Mucosa of descending colon (tissue), 3 donors: ENCODE data around the gene PHLPP2. TPM values are rescaled to one million over a fixed set of nuclear protein-coding genes. Genes with fewer than 3 reads are reported as not detected.

Experiments used
- ATAC-seq: fragments of 200-7000 bp; cut with Tn5 transposase; one replicate; pipeline ENCODE4 v1.9.1; 2020; ENCODE audit warnings: mild to moderate bottlenecking, moderate library complexity
- DNase-seq, 3 donors: peaks; one replicate each; pipeline ENCODE4 v3.0.0-alpha.2; 2020
- H3K36me3 ChIP-seq: fragments of 200-600 bp; one replicate; pipeline ENCODE4 v1.8.0; 2021; ENCODE audit warnings: low read depth, mild to moderate bottlenecking
- H3K4me1 ChIP-seq: fragments of 200-600 bp; one replicate; pipeline ENCODE4 v1.8.0; 2021; ENCODE audit warnings: low read depth, mild to moderate bottlenecking
- H3K4me3 ChIP-seq: fragments of 200-600 bp; one replicate; pipeline ENCODE4 v1.8.0; 2021; ENCODE audit warnings: mild to moderate bottlenecking
- H3K9me3 ChIP-seq: fragments of 200-600 bp; one replicate; pipeline ENCODE4 v1.8.0; 2021; ENCODE audit warnings: mild to moderate bottlenecking
- intact Hi-C, 2 donors: fragments of 100-400 bp; cut with DNase I in 1 of 2; cut with micrococcal nuclease in 1 of 2; formaldehyde crosslinking; loops; one replicate each; pipeline versions ENCODE4 v1.11.0 to v1.11.1; 2022; cut with DNase I, micrococcal nuclease
- total RNA-seq, 3 donors: library from RNA; stranded (reverse); fragmentation: NEBNext Ultra II Directional in 2 of 3; extraction: Animal tissue kit (Norgen Biotek cat#: 25700) in 2 of 3; gene quantifications; one replicate each; pipeline versions ENCODE4 v1.2.1 to v1.2.4, GENCODE V29; 2021 to 2023
- TF ChIP-seq, protein P1 (sequence below): fragments of 200-600 bp; IDR thresholded peaks from one replicate; pipeline ENCODE4 v1.8.0; 2022; ENCODE audit warnings: antibody characterized with exemption, mild to moderate bottlenecking
- donor health status: DM: no; HTN: no; CAD: no; lungs with moderate emphysema.
- donor health status: DM: no; HTN: no; CAD: no.
- donor health status: DM: no; HTN: yes; CAD: no.

PHLPP2 gene
- total RNA-seq, 3 donors from 2014 or later, result 42.0 to 85.5 (median 54.7) TPM

GRCh38 chr16:71761097-71761496 is 36.6 kb upstream of the PHLPP2 start:
- H3K4me1 ChIP-seq, result no peaks in the 10 kb centered on the region
- H3K4me3 ChIP-seq, result no peak overlapping the region
- DNase-seq, result no peak
- peaks cover 7% of the 10 kb centered on the region for H3K36me3 ChIP-seq
- ATAC-seq, result no peak
- TF ChIP-seq, protein P1, sequence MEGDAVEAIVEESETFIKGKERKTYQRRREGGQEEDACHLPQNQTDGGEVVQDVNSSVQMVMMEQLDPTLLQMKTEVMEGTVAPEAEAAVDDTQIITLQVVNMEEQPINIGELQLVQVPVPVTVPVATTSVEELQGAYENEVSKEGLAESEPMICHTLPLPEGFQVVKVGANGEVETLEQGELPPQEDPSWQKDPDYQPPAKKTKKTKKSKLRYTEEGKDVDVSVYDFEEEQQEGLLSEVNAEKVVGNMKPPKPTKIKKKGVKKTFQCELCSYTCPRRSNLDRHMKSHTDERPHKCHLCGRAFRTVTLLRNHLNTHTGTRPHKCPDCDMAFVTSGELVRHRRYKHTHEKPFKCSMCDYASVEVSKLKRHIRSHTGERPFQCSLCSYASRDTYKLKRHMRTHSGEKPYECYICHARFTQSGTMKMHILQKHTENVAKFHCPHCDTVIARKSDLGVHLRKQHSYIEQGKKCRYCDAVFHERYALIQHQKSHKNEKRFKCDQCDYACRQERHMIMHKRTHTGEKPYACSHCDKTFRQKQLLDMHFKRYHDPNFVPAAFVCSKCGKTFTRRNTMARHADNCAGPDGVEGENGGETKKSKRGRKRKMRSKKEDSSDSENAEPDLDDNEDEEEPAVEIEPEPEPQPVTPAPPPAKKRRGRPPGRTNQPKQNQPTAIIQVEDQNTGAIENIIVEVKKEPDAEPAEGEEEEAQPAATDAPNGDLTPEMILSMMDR, result no peak
- no peaks in the 10 kb centered on the region for H3K9me3 ChIP-seq
- intact Hi-C loops, result no loop called here

- DNase-seq, result no peak
- intact Hi-C loops, result no loop called here
- H3K4me1 ChIP-seq, result no peaks in the 10 kb centered on the region
- peaks cover 7% of the 10 kb centered on the region for H3K36me3 ChIP-seq
- no peak for ATAC-seq
- TF ChIP-seq, protein P1, result no peak
- no peak overlapping the region for H3K4me3 ChIP-seq
- no peaks in the 10 kb centered on the region for H3K9me3 ChIP-seq
Measured at GRCh38 chr16:71758293-71758760, 33.8 kb upstream of the PHLPP2 start.

DNA sequence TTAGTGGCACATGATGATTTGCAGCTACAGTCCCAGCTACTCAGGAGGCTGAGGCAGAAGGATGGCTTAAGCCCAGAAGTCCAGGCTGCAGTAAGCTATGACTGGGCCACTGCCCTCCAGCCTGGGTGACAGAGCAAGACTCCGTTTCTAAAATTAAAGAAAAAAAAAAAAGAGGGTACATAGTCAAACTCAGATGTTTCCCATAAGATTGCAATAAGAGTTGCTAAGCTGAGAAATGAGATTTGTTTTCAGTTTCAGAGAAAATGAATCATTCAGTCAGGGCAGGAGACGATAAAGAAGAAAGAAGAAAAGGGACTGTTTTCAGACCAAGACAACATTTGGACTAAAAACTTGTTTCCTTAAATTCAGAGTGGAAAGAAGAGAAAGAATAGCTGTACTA is 30.2 kb upstream of the PHLPP2 start:
- H3K36me3 ChIP-seq, result peaks cover 7% of the 10 kb centered on the region
- TF ChIP-seq, protein P1, result no peak
- ATAC-seq, result no peak
- no peaks in the 10 kb centered on the region for H3K9me3 ChIP-seq
- no peak for DNase-seq
- no peak overlapping the region for H3K4me3 ChIP-seq
- intact Hi-C loops, result no loop called here
- no peaks in the 10 kb centered on the region for H3K4me1 ChIP-seq

DNA sequence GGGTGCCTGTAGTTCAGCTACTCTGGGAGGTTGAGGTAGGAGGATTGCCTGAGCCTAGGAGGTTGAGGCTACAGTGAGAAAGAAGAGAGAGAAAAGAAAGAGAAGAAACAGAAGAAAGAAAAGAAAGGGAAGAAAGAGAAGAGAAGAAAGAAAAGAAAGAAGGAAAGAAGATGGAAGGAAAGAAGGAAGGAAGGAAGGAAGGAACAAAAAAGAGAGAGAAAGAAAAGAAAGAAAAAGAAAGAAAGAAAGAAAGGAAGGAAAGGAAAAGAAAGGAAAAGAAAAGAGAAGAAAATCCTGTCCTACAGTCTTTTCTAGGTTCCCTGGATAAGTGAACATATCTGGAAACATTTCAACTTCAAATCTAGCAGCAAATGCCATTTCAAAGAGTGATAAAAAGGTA is 29.6 kb upstream of the PHLPP2 start:
- DNase-seq, result no peak
- H3K9me3 ChIP-seq, result no peaks in the 10 kb centered on the region
- no peak for ATAC-seq
- no peak overlapping the region for H3K4me3 ChIP-seq
- TF ChIP-seq, protein P1, result no peak
- intact Hi-C loops, result no loop called here
- H3K4me1 ChIP-seq, result no peaks in the 10 kb centered on the region
- H3K36me3 ChIP-seq, result peaks cover 7% of the 10 kb centered on the region

DNA sequence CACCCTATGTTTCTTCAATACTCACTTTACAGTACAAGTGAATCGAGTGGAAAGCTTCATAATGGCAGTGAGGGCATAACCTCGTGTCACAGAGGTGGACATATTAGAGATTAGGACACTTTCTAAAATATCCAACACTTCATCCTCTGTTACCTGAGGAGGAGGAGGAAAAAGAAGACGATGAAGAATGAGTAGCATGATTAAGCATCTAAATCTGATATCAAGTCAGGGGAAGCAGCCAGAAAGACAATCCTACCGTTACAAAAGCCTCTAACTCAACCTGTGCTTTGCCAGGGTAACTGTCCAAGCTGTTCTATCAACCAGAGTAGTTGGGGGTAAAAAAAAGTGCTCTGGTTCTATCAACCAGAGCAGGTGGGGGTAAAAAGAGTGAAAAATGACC is 23.7 kb upstream of the PHLPP2 start:
- peaks cover 7% of the 10 kb centered on the region for H3K36me3 ChIP-seq

More for the DNA sequence above, 23.7 kb upstream of the PHLPP2 start:
- Histone ChIP-seq H3K9me3 (no peaks in the 10 kb centered on the region), H3K4me3 (no peak overlapping the region), H3K4me1 (no peaks in the 10 kb centered on the region)
- DNase-seq, result no peak
- TF ChIP-seq, protein P1, result no peak
- no peak for ATAC-seq
- intact Hi-C loops, result loop anchor here in 1 of 2 donors (5.0 kb wide), 1 partner anchor 101 kb away; no protein-coding TSS in a partner anchor
